GM12878 (cell line): ENCODE measurements around the gene RFLNA.

Experiments
- CREB1 ChIP-seq: IDR thresholded peaks from 2 replicates; pipeline ENCODE4 v1.6.1; 2012; ENCODE audit warnings: low read depth, mild to moderate bottlenecking, inconsistent platforms
- CTCF ChIP-seq, 3 experiments: IDR thresholded peaks in 2 of 3; conservative IDR thresholded peaks in 1 of 3; 2 replicates each; pipeline ENCODE4 v1.5.1; 2011; ENCODE audit warnings: low read depth in 3 of 3, low read length in 3 of 3, mild to moderate bottlenecking in 3 of 3, control low read depth in 2 of 3, moderate library complexity in 2 of 3, inconsistent platforms in 1 of 3, mixed read lengths in 1 of 3; ENCODE audit not compliant: control insufficient read depth in 2 of 3, insufficient read depth in 1 of 3; ENCODE audit errors: extremely low read depth in 1 of 3
- EP300 ChIP-seq, 2 experiments: fragments of 150-350 bp in 1 of 2; IDR thresholded peaks; 2 replicates each; pipeline ENCODE4 v1.6.1; 2011 to 2012; ENCODE audit warnings: low read depth in 2 of 2, low read length in 2 of 2, borderline replicate concordance in 1 of 2, improper control_type of control experiment in 1 of 2, inconsistent platforms in 1 of 2; ENCODE audit not compliant: control insufficient read depth in 1 of 2
- HCFC1 ChIP-seq: fragments of 150-350 bp; IDR thresholded peaks from 2 replicates; pipeline ENCODE4 v1.6.1; 2014; ENCODE audit warnings: low read length
- NFIC ChIP-seq: IDR thresholded peaks from 2 replicates; pipeline ENCODE4 v1.6.1; 2012; ENCODE audit warnings: low read depth, mild to moderate bottlenecking, inconsistent platforms, low read length, moderate library complexity
- POLR2AphosphoS5 ChIP-seq: IDR thresholded peaks from 2 replicates; pipeline ENCODE4 v1.6.1; 2011; ENCODE audit warnings: mild to moderate bottlenecking, low read length, inconsistent platforms
- SMAD5 ChIP-seq: IDR thresholded peaks from 2 replicates; pipeline ENCODE4 v1.6.1; 2016; ENCODE audit warnings: antibody characterized with exemption, low read depth
- ZBTB40 ChIP-seq: fragments of 450-650 bp; IDR thresholded peaks from 2 replicates; pipeline ENCODE4 v1.6.1; 2016; ENCODE audit warnings: mild to moderate bottlenecking, moderate library complexity, borderline replicate concordance

- no peak for TF ChIP-seq CTCF (IDR thresholded peaks at IDR 0.05 in 2 of 3, conservative IDR thresholded peaks at IDR 0.05 in 1 of 3; ENCODE audit: control insufficient read depth in 2 of 3, extremely low read depth in 1 of 3, insufficient read depth in 1 of 3, low read depth in 3 of 3, low read length in 3 of 3)
- no peak for TF ChIP-seq ZBTB40
- no peak for TF ChIP-seq POLR2AphosphoS5
- no peak for TF ChIP-seq HCFC1
- TF ChIP-seq EP300 (IDR thresholded peaks at IDR 0.05; ENCODE audit: borderline replicate concordance in 1 of 2, control insufficient read depth in 1 of 2, low read depth in 2 of 2, low read length in 2 of 2), result no peak
- TF ChIP-seq SMAD5, result no peak
- no peak for TF ChIP-seq NFIC
- no peak for TF ChIP-seq CREB1
These were observed 16.6 kb downstream of the RFLNA start for GRCh38 chr12:124311292-124312109.
